Measurements from ENCODE around the gene ABCC8. TPM values are rescaled to one million over a fixed set of nuclear protein-coding genes. Genes with fewer than 3 reads are reported as not detected.

ABCC8 gene
- total and polyA plus RNA-seq, 2 of the 8 experiments (the other 6 are each of a cell fraction or from before 2014, with no cell fraction given) = 3.7 to 4.9 TPM

- Histone ChIP-seq H3K79me2 (ENCODE audit: control insufficient read depth in 1 of 2, insufficient read depth in 2 of 2, low read length in 2 of 2) (no peaks in the 10 kb centered on the region), H3K23ac (ENCODE audit: insufficient read length) (no peak overlapping the region), H3K9ac (replicated peaks in 1 of 4; ENCODE audit: extremely low read depth in 1 of 4, low read depth in 3 of 4, low read length in 3 of 4) (no peak overlapping the region), H3K14ac (ENCODE audit: insufficient read length) (no peak overlapping the region), H3K27ac (ENCODE audit: low read depth, low read length) (no peak overlapping the region), H3K4me1 (replicated peaks in 1 of 4; ENCODE audit: control insufficient read depth in 3 of 4, insufficient read depth in 4 of 4, low read length in 3 of 4) (no peaks in the 10 kb centered on the region), H4K5ac (ENCODE audit: insufficient read length, low read depth, low read length) (no peak overlapping the region), H2BK120ac (replicated peaks; ENCODE audit: low read depth, low read length) (no peak overlapping the region), H3K27me3 (replicated peaks in 1 of 4; ENCODE audit: control insufficient read depth in 3 of 4, extremely low read depth in 1 of 4, insufficient read depth in 3 of 4, low read length in 3 of 4) (0 out of 7 replicates have a peak, but pooled peaks cover 0 to 2% (median 0%) of the 10 kb centered on the region in 4 experiments), H3K56ac (replicated peaks; ENCODE audit: insufficient read length, low read depth, low read length) (no peak overlapping the region), H4K91ac (replicated peaks; ENCODE audit: insufficient read length, low read length) (no peak overlapping the region), H2AFZ (ENCODE audit: low read length) (no peak overlapping the region), H3K18ac (ENCODE audit: extremely low read depth, low read length) (no peak overlapping the region), H2AK5ac (ENCODE audit: low read depth, low read length) (no peak overlapping the region), H2BK12ac (ENCODE audit: low read depth, low read length) (no peak overlapping the region), H3K4ac (replicated peaks; ENCODE audit: insufficient read length, low read depth, low read length) (no peak overlapping the region), H3K36me3 (ENCODE audit: control insufficient read depth in 2 of 4, insufficient read depth in 4 of 4, low read length in 3 of 4) (no peaks in the 10 kb centered on the region), H3K9me3 (ENCODE audit: insufficient read depth in 2 of 2, low read depth in 1 of 2, low read length in 1 of 2) (no peaks in the 10 kb centered on the region), H3K23me2 (ENCODE audit: low read depth, low read length) (no peaks in the 10 kb centered on the region), H2BK20ac (ENCODE audit: low read length) (no peak overlapping the region), H4K8ac (ENCODE audit: extremely low read depth, insufficient read depth, low read length) (no peak overlapping the region), H3K4me3 (ENCODE audit: extremely low read depth in 1 of 4, insufficient read depth in 2 of 4, low read depth in 3 of 4, low read length in 4 of 4) (no peak overlapping the region), H4K20me1 (replicated peaks in 1 of 2; ENCODE audit: control insufficient read depth in 1 of 2, insufficient read depth in 2 of 2, low read length in 2 of 2) (no peaks in the 10 kb centered on the region), H3K79me1 (ENCODE audit: low read depth, low read length) (no peaks in the 10 kb centered on the region), H2BK15ac (ENCODE audit: low read length) (no peak overlapping the region), H2BK5ac (ENCODE audit: low read depth, low read length) (no peak overlapping the region), H3K4me2 (ENCODE audit: insufficient read depth in 1 of 2, low read depth in 2 of 2, low read length in 2 of 2) (no peak overlapping the region)
- FAIRE-seq (no peak), DNase-seq (ENCODE audit: low read depth in 1 of 2, low spot score in 2 of 2) (no peak)
- 87% methylated on average over 5 of the region's 5 CpGs; no CpG with 5 or more reads in 1 of the 2 experiments for WGBS, 2 experiments (ENCODE audit: extremely low coverage in 1 of 2, insufficient coverage in 1 of 2, insufficient read length in 1 of 2, insufficient replicate concordance in 2 of 2, low coverage in 1 of 2, low lambda C conversion rate in 2 of 2, missing lambda C conversion rate in 1 of 2)
- CTCF ChIA-PET (ENCODE audit: partially characterized antibody) = interaction anchor here (0.8 to 3.2 kb wide), 10 partner anchors 10 to 103 kb away, joined by 3 to 20 read pairs (median 4); partner anchors contain the start of genes ABCC8 and KCNJ11
- POLR2A ChIA-PET (ENCODE audit: partially characterized antibody) = no interaction called here
- TF ChIP-seq SAP30 (IDR thresholded peaks at IDR 0.05; ENCODE audit: insufficient read depth, insufficient replicate concordance, low read length) (no peak), CREB1 (IDR thresholded peaks at IDR 0.05) (no peak), TBP (IDR thresholded peaks at IDR 0.05; ENCODE audit: low read depth, low read length) (no peak), GTF2F1 (IDR thresholded peaks at IDR 0.05; ENCODE audit: borderline replicate concordance, low read depth, low read length) (no peak), EP300 (IDR thresholded peaks at IDR 0.05; ENCODE audit: borderline replicate concordance in 1 of 2, low read depth in 2 of 2, low read length in 2 of 2) (no peak), USF2 (IDR thresholded peaks at IDR 0.05; ENCODE audit: low read length) (no peak), HDAC6 (IDR thresholded peaks at IDR 0.05; ENCODE audit: low read depth, low read length) (no peak), PHF8 (conservative IDR thresholded peaks at IDR 0.05; ENCODE audit: low read depth, low read length) (no peak), TEAD4 (IDR thresholded peaks at IDR 0.05; ENCODE audit: low read depth, low read length) (no peak), SIN3A (conservative IDR thresholded peaks at IDR 0.05 in 1 of 2, IDR thresholded peaks at IDR 0.05 in 1 of 2; ENCODE audit: low read depth in 1 of 2, low read length in 2 of 2) (no peak)
- TF ChIP-seq, protein P1, sequence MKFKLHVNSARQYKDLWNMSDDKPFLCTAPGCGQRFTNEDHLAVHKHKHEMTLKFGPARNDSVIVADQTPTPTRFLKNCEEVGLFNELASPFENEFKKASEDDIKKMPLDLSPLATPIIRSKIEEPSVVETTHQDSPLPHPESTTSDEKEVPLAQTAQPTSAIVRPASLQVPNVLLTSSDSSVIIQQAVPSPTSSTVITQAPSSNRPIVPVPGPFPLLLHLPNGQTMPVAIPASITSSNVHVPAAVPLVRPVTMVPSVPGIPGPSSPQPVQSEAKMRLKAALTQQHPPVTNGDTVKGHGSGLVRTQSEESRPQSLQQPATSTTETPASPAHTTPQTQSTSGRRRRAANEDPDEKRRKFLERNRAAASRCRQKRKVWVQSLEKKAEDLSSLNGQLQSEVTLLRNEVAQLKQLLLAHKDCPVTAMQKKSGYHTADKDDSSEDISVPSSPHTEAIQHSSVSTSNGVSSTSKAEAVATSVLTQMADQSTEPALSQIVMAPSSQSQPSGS (IDR thresholded peaks at IDR 0.05; ENCODE audit: low read length) = no peak
Observed at GRCh38 chr11:17486646-17487045, 10.0 kb upstream of the ABCC8 start.
